ENCODE measurements around the gene ERICH4.
"Not testable (repeated sequence)": the region's sequence is repeated elsewhere in the genome, so short reads cannot be mapped to it uniquely, and the experiment has no call there.

The ERICH4 gene

DNA sequence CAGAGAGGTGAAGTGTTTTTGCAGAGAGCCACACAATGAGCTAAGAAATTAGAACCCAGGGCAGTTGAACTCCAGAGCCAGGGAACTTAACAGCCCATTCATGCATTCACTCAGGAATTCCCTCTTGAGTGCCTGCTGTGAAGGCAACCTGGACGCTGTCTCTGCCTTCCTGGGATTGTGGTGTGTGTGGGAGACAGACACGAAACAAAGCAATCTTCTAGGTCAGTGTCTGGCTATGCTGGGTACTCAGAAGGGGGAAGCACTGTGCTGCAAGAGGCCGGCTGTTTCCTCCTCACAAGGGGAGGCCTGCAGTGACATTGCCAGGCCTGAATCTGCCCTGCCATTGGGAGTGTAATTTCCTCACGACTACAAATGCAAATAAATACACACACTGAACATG is 35.7 kb upstream of the ERICH4 start:
- ATAC-seq (ENCODE audit: insufficient read depth, low read depth), result no peak
- Histone ChIP-seq H3K9me3 (ENCODE audit: insufficient read depth, low read length, severe bottlenecking) (no peaks in the 10 kb centered on the region), H3K27ac (ENCODE audit: low read length) (no peak overlapping the region), H2AFZ (ENCODE audit: low read depth, low read length) (no peak overlapping the region), H4K20me1 (ENCODE audit: insufficient read depth, low read length) (0 out of 2 replicates have a peak, but pooled peaks cover 4% of the 10 kb centered on the region), H3K27me3 (ENCODE audit: insufficient read depth, low read length, poor library complexity) (no peaks in the 10 kb centered on the region), H3K9ac (ENCODE audit: low read depth, low read length) (no peak overlapping the region), H3K36me3 (ENCODE audit: insufficient read depth, low read length) (peaks cover 11% of the 10 kb centered on the region), H3K4me1 (ENCODE audit: insufficient read depth, low read length) (no peaks in the 10 kb centered on the region), H3K4me2 (ENCODE audit: insufficient read depth, low read length) (no peak overlapping the region), H3K4me3 (ENCODE audit: low read depth in 1 of 2, low read length in 2 of 2) (no peak overlapping the region), H3K79me2 (ENCODE audit: insufficient read depth, low read length) (peaks cover 2% of the 10 kb centered on the region; the same call in 1 of the 2 replicates)
- TF ChIP-seq, protein P1, sequence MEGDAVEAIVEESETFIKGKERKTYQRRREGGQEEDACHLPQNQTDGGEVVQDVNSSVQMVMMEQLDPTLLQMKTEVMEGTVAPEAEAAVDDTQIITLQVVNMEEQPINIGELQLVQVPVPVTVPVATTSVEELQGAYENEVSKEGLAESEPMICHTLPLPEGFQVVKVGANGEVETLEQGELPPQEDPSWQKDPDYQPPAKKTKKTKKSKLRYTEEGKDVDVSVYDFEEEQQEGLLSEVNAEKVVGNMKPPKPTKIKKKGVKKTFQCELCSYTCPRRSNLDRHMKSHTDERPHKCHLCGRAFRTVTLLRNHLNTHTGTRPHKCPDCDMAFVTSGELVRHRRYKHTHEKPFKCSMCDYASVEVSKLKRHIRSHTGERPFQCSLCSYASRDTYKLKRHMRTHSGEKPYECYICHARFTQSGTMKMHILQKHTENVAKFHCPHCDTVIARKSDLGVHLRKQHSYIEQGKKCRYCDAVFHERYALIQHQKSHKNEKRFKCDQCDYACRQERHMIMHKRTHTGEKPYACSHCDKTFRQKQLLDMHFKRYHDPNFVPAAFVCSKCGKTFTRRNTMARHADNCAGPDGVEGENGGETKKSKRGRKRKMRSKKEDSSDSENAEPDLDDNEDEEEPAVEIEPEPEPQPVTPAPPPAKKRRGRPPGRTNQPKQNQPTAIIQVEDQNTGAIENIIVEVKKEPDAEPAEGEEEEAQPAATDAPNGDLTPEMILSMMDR (IDR thresholded peaks at IDR 0.05; ENCODE audit: borderline replicate concordance, extremely low read depth, low read length, poor library complexity, severe bottlenecking), result no peak
- no peak for TF ChIP-seq EZH2 (IDR thresholded peaks at IDR 0.05; ENCODE audit: borderline replicate concordance, low read depth, low read length, severe bottlenecking)
- DNase-seq, result no peak

DNA sequence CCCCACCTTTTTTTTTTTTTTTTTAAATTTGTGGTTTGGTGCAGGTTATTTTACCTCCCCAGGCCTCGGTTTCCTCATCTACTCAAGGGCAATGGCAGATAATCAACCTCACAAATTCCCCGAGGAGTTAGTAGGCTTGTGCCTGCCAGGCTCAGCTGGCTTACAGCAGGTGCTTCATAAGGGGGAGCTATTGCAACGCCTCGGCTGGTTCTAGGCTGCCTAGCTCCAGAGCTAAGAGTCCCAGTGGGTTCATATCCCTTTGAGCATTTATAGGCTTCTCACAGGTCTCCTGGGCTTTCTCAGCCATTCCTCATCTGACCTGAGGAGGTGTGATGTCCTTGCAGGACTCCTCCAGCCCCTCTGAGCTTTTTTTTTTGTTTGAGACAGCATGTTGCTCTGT is 34.7 kb upstream of the ERICH4 start:
- Histone ChIP-seq H3K4me1 (ENCODE audit: insufficient read depth, low read length) (no peaks in the 10 kb centered on the region), H3K9me3 (ENCODE audit: insufficient read depth, low read length, severe bottlenecking) (no peaks in the 10 kb centered on the region), H3K79me2 (ENCODE audit: insufficient read depth, low read length) (peaks cover 2% of the 10 kb centered on the region; the same call in 1 of the 2 replicates), H2AFZ (ENCODE audit: low read depth, low read length) (no peak overlapping the region), H4K20me1 (ENCODE audit: insufficient read depth, low read length) (0 out of 2 replicates have a peak, but pooled peaks cover 4% of the 10 kb centered on the region), H3K36me3 (ENCODE audit: insufficient read depth, low read length) (peaks cover 16% of the 10 kb centered on the region), H3K27me3 (ENCODE audit: insufficient read depth, low read length, poor library complexity) (no peaks in the 10 kb centered on the region), H3K4me3 (ENCODE audit: low read depth in 1 of 2, low read length in 2 of 2) (no peak overlapping the region), H3K9ac (ENCODE audit: low read depth, low read length) (no peak overlapping the region), H3K27ac (ENCODE audit: low read length) (no peak overlapping the region), H3K4me2 (ENCODE audit: insufficient read depth, low read length) (no peak overlapping the region)
- no peak for ATAC-seq (ENCODE audit: insufficient read depth, low read depth)
- no peak for DNase-seq
- TF ChIP-seq, protein P1 (IDR thresholded peaks at IDR 0.05; ENCODE audit: borderline replicate concordance, extremely low read depth, low read length, poor library complexity, severe bottlenecking), result peak; percentile 9
- TF ChIP-seq EZH2 (IDR thresholded peaks at IDR 0.05; ENCODE audit: borderline replicate concordance, low read depth, low read length, severe bottlenecking), result no peak

DNA sequence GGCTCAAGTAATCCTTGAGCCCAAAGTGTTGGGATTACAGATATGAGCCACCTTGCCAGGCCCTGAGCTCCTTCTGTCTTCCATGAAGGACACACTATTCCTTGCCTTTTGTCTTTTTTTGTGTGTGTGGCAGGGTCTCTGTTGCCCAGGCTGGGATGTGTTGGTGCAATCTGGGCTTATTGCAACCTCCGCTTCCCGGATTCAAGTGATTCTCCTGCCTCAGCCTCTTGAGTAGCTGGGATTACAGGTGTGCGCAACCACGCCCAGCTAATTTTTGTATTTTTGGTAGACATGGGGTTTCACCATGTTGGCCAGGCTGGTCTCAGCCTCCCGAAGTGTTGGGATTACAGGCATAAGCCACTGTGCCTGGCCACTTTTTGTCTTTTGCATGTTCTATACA is 34.1 kb upstream of the ERICH4 start:
- not testable (repeated sequence) for H2AFZ ChIP-seq (ENCODE audit: low read depth, low read length); H3K27me3 ChIP-seq (ENCODE audit: insufficient read depth, low read length, poor library complexity); H3K4me3 ChIP-seq (ENCODE audit: low read depth in 1 of 2, low read length in 2 of 2); H3K9ac ChIP-seq (ENCODE audit: low read depth, low read length); H3K27ac ChIP-seq (ENCODE audit: low read length); DNase-seq; H3K79me2 ChIP-seq (ENCODE audit: insufficient read depth, low read length); ATAC-seq (ENCODE audit: insufficient read depth, low read depth); H4K20me1 ChIP-seq (ENCODE audit: insufficient read depth, low read length); H3K4me1 ChIP-seq (ENCODE audit: insufficient read depth, low read length); H3K9me3 ChIP-seq (ENCODE audit: insufficient read depth, low read length, severe bottlenecking); H3K4me2 ChIP-seq (ENCODE audit: insufficient read depth, low read length)
- peaks cover 21% of the 10 kb centered on the region for H3K36me3 ChIP-seq (ENCODE audit: insufficient read depth, low read length)

DNA sequence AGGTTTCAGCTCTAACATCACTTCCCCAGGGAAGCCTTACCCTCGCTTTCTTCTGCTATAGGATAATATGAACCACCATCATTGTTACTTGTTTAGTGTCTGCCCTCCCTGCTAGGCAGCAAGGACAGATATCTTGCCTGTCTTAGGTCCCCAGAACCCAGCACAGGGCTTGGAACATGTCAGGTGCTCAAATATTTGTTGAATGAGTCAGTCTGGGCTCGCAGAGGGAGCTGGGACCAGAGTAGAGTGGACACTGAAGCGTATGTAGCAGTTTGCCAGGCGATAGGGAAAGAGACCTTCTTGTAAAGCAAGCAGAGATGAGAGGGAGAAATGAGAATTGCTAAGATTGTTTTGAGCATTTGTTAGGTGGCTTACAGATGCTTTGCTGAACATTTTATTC is 33.7 kb upstream of the ERICH4 start:
- Histone ChIP-seq H3K9me3 (ENCODE audit: insufficient read depth, low read length, severe bottlenecking) (no peaks in the 10 kb centered on the region), H3K4me1 (ENCODE audit: insufficient read depth, low read length) (no peaks in the 10 kb centered on the region), H3K36me3 (ENCODE audit: insufficient read depth, low read length) (peaks cover 26% of the 10 kb centered on the region), H3K9ac (ENCODE audit: low read depth, low read length) (no peak overlapping the region), H3K27ac (ENCODE audit: low read length) (no peak overlapping the region), H3K4me3 (ENCODE audit: low read depth in 1 of 2, low read length in 2 of 2) (no peak overlapping the region), H3K4me2 (ENCODE audit: insufficient read depth, low read length) (no peak overlapping the region), H2AFZ (ENCODE audit: low read depth, low read length) (no peak overlapping the region), H3K27me3 (ENCODE audit: insufficient read depth, low read length, poor library complexity) (no peaks in the 10 kb centered on the region), H3K79me2 (ENCODE audit: insufficient read depth, low read length) (peaks cover 2% of the 10 kb centered on the region; the same call in 1 of the 2 replicates), H4K20me1 (ENCODE audit: insufficient read depth, low read length) (0 out of 2 replicates have a peak, but pooled peaks cover 4% of the 10 kb centered on the region)
- ATAC-seq (ENCODE audit: insufficient read depth, low read depth) (no peak), DNase-seq (no peak)
- TF ChIP-seq, protein P1 (IDR thresholded peaks at IDR 0.05; ENCODE audit: borderline replicate concordance, extremely low read depth, low read length, poor library complexity, severe bottlenecking), result no peak
- TF ChIP-seq EZH2 (IDR thresholded peaks at IDR 0.05; ENCODE audit: borderline replicate concordance, low read depth, low read length, severe bottlenecking), result no peak

All from DND-41 (cell line).